GM10847 (cell line): ENCODE measurements around the gene HERC5.

Experiments
- POLR2A ChIP-seq: IDR thresholded peaks from 2 replicates; pipeline ENCODE4 v1.6.1; 2011; ENCODE audit not compliant: insufficient read length; ENCODE audit errors: extremely low read depth

Gene HERC5

DNA sequence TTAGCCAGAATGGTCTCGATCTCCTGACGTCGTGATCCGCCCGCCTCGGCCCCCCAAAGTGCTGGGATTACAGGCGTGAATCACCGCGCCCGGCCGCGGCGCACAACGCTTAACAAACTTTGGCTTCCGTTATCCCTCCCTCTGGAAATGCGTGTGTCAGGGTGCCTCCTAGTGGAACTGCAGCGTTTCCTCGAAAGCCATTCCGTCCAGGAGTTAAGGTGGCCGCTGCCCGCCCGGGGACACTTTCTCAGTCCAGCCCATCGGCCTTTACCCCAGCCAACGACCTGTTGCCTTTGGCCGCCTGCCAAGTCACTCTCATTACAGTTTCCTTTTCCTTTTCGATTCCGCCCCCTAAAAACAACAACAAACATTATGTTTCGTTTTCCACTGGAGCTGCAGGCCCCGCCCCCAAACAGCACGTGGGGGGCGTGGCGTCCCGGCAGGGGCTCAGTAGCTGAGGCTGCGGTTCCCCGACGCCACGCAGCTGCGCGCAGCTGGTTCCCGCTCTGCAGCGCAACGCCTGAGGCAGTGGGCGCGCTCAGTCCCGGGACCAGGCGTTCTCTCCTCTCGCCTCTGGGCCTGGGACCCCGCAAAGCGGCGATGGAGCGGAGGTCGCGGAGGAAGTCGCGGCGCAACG lies at the start of gene HERC5:
HERC5 (plus strand) TSS at position 450 of the 637 bp plus-strand sequence; CDS start at position 601, 151 bp downstream.
- peak; percentile 72 for TF ChIP-seq POLR2A

DNA sequence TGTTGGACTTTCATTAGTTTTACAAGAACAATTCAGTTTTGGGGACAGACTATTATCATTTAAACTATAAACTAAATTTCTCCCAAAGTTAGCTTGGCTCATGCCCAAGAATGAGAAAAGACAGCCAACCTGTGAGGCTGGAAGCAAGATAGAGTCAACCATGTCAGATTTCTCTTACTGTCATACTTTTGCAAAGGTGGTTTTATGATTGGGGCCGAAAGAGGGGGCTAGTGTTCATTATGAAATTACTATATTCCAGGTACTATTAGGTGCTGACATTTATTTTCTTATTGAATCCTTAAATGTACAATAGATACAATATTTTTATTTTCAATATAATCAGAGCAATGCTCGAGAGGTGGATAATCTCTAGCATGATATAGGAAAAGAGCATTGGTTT lies 47.7 kb upstream of the HERC5 start:
- TF ChIP-seq POLR2A, result no peak

DNA sequence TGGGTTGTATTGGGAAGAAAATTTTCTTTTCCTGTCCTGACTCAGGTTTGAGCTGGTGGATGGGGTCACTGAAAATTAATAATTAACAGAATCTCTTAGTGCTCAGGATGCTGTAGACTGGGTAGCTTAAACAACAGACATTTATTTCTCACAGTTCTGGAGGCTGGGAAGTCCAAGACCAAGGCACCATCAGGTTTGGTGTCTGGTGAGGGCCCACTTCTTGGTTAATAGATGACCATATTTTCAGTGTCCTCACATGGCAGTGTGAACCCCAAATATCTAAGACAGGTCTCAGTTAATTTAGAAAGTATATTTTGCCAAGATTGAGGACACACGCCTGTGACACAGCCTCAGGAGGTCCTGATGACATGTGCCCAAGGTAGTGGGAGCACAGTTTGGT lies 47.1 kb upstream of the HERC5 start:
- TF ChIP-seq POLR2A, result no peak

DNA sequence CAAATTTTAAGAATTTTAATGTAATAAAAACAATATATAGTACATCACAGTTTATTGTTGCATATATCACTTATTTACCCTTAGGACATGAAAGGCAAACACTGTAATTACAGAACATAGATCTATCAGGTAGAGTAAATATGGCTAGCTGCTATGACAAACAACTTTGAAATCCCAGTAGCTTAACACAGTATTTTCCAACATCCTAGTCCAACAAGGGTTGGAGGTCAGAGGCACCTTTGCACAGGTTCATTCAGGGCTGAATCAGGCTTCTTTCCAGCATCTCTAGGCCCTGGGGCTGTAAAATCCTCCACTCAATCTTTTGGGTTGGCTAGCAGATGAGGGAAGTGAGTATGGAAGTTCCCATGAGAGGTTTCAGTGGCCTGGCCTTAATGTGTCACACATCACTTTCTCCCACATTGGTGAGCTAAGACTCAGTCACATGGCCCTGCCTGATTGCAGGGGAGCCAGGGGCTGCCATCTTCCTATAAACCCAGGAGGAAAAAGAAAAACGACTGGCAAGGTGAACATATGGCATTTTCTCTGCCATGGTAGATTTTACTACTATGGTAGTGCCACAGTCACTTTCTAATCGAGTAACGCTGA lies 45.3 kb upstream of the HERC5 start:
- TF ChIP-seq POLR2A, result no peak

DNA sequence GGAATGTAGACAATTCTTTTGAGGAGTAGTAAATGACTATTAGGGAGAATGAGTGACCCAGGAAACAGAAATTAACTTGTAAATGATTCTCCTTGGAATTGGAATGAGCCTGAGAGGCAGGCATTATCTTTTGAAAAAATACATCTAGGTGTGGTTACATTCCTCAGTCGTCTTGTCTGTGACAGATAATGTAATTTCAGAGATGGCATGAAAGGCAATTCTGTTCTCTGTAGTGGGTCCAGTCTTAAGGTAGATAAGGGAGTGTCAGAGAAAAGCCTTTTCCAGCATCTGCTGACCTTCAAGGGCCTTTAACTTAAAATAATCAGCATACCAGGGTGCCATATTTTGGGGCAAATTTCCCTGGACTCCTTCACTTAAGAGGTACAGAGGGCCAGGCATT lies 43.1 kb upstream of the HERC5 start:
- TF ChIP-seq POLR2A, result no peak

DNA sequence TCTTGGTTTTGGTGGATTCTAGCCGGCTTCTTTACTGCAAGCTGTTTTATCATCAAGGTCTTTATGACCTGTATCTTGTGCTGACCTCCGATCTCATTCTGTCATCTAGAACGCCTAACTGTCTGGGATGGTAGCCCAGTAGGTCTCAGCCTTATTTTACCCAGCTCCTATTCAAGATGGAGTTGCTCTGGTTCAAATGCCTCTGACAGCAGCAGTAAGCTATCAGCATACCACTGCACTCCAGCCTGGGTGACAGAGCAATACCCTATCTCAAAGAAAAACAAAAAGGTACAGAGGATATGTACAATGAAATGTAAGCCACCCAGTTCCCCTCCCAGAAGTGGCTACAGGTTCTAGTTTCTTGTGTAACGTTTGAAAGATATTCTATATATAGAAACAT lies 42.2 kb upstream of the HERC5 start:
- no peak for TF ChIP-seq POLR2A

DNA sequence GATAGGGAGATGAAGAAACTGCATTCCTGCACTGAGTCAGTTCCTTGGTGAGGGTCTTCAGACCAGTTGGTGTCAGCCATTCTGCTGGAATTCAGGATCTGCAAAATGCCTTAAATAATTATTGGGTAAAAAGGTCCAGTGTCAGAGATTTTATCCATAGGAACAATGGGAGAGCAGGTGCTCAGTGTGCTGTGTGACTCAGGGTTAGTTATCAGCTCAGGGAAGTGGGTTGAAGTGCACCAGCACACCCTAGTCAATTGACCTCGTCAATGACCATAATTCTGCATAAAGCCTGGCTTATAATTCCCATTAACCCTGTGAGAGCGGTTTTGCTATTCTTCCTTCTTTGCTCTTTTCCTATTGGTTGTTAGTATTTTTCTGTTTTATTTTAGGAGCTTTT lies 40.9 kb upstream of the HERC5 start:
- TF ChIP-seq POLR2A, result no peak

DNA sequence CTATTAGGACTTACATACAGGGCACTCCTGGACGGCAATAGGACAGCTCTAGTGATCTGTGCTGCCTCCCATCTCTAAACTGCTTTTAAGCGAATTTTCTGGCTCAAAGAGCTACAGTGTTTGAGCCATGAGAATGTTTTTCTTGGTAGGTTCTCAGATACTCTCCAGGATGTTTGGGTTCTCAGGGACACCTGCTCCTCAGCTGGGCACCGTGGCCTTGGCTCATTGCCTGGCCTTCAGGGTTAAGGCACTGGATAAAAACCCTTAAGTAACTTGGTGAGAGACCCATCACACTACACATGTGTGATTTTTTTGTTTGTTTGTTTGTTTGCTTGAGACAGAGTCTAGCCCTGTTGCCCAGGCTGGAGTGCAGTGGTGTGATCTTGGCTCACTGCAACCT lies 38.5 kb upstream of the HERC5 start:
- TF ChIP-seq POLR2A, result no peak

DNA sequence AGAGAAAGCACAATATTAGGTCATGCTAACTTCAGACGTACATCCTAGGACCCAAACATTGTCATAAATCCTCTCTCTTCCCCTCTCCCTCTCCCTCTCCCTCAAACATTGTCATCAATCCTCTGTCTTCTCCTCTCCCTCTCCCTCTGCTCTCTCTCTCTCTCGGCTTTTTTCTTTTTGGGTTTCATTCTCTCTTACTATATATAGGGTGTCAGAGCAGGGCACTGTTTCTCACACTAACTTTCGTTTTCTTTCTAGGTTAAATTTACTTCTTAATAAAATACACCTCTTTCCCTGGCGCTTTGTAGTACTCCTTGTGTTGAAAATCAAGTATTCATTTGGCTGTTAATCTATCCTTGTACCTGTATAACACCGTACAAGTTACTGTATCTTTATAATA lies 37.0 kb upstream of the HERC5 start:
- no peak for TF ChIP-seq POLR2A

DNA sequence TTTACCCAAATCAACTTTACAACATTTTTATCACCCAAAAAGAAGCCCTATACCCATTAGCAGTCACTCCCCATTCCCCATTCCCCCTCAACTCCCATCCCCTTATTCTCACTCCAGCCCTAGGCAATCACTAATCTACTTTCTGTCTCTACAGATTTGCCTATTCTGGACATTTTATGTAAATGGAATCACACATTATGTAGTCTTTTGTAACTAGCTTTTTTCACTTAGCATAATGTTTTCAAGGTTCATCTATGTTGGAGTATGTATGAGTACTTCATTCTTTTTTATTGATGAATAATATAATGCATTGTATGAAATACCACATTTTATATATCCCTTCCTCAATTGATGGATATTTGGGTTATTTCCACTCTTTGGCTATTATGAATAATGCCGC lies 36.1 kb upstream of the HERC5 start:
- no peak for TF ChIP-seq POLR2A

DNA sequence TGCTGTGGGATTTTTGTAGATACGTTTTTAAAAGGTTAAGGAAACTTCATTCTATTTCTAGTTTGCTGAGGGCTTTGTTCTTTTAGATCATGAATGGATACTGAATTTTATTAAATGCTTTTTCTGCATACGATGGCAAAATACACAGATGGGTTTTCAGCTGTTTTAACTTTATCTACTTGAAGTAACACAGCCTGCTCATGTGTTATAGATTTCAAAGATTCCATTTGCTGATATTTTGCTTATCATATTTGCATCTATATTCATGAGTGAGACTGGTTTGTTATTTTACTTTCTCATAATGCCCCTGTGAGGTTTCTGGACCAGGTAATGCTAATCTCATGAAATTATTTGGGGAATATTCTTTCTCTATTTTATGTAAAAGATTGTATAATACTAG lies 34.5 kb upstream of the HERC5 start:
- no peak for TF ChIP-seq POLR2A

DNA sequence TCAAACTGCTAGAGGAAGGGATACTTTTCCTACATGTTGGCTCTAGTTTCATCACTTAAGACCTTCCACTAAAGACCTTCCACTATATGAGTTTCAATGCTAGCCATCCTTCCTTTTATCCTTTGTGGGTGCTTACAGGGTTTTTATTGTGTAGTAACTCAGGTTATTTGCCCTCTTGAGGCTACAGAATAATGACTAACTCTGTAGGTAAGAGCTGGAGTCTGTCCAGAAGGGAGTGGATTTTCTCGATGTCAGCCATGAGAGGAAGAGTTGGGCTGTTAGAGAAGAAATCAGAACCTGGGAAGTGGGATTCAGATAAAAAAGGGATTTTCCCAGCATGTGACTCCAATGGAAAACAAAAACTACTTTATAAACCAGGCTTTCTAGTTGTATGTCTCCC lies 27.5 kb upstream of the HERC5 start:
- no peak for TF ChIP-seq POLR2A

DNA sequence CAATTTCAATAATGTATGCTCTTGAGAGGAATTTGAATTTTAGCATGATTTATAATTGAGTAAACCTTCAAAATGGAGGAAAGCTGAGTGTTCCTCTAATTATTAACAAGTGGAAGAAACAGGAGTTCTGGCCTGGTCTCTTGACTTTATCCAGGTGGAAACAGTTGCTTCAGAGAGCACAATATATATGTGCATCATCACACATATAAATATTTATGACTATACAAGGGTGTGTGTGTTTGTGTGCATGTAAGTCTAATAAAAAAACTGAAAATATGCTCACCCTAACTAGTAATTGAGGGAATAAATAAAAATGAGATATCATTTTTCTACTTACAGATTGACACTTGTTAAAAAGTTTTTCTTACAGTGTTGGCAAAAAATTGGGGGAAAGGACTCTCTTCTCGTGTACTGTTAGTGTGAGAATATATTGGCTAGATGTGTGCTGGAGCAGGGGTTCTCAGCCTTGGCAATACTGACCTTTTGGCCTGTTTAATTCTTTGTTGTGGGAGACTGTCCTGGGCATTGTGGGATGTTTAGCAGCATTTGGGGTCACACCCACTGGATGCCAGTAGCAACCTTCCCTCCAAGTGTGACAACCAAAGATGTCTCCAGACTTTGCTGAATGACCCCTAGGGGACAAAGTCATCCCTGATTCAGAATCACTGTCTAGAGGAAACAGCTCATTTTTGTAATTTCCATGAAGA lies 20.8 kb upstream of the HERC5 start:
- TF ChIP-seq POLR2A, result no peak

DNA sequence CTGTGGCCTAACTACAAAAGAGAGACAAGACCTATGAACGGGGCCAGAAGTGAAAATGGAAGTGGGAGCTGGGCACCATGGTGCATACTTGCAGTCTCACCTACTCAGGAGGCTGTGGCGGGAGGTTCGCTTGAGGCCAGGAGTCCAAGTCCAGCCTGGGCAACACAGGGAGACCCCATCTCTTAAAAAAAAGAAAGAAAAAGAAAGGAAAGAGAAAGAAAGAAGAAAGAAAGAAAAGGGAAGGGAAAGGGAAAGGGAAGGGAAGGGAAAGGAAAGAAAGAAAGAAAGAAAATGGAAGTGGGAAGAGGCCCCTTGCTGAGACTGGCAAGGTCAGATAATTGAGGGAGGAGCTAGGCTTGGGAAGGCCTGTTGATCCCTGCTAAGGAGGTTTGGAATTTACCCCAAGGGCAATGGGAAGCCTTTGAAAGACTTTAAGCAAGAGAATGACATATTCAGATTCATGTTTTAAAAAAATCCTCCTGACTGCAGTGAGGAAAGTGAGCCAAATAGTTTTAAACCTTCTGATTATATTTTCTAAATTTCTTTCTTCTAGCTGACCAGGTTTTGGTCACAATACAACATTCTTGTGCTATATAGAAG lies 17.7 kb upstream of the HERC5 start:
- TF ChIP-seq POLR2A, result no peak

DNA sequence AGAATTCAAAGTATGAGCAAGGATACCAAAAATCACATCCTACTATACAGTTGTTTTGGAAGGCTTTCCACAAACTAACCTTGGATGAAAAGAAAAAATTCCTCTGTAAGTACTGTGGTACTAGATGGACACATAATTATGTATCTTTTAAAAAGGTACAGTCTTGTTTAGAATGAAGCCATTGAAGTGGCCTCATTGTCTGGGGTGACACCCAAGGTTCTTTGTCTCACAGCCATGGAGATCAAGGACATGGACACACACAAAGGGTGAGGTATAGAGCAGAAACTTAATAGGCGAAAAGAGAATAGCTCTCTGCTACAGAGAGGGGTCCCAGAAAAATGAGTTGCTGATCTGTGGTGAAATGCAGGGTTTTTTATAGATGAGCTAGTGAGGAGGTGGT lies 16.8 kb upstream of the HERC5 start:
- no peak for TF ChIP-seq POLR2A

DNA sequence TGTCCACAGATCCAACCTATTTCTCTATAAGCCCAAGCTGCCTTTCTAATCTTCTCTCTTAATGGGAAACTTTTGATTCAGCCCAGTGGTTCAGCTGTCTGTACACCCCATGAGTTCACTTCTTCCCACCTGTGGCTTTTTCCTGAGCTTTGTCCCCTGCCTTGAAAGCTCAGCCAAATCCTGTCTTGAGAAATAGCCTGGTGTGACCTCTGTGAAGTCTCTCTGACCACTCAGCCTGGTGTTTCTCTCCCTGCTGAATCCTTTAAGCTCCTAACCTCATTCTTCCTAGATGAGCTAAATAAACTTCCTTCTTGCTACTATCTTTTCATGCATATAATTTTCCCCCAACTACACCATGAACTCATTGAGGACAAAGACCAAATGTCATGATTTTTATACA lies 15.2 kb upstream of the HERC5 start:
- no peak for TF ChIP-seq POLR2A
